ENCODE results near the gene FANCL. TPM values are rescaled to one million over a fixed set of nuclear protein-coding genes. Genes with fewer than 3 reads are reported as not detected.

FANCL gene
- total RNA-seq, 2 donors from 2014 or later = 23.7 to 36.4 TPM

DNA sequence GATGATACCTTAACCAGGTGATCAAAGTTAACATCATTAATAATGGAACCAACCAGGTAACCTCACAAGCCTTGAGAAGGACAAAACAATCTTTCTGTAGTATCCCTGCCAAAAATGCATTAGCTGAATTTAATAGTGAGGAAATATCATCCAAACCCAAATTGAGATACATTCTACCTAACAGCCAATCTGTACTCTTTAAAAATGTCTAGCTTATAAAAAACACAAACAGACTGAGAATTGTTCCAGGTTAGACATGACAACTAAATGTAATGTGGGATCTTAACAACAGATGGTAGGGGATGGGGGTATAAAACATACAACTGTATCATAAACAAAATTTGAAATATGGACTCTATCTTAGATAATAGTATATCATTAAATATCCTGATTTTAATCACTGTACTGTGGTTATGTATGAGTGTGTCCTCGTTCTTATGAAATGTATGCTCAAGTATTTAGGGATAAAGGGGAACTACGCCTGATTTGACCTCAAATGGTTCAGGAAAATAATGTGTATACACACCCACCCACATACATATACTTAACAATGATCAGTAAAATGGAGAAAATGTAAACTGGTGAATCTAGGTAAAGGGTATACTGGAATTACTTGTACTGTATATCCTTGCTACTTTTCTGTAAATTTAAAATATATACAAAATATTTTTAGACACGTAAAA is 1.7 kb downstream of the FANCL start:
- Histone ChIP-seq H3K4me1 (replicated peaks) (no peaks in the 10 kb centered on the region), H3K27ac (no peak overlapping the region), H3K27me3 (replicated peaks; ENCODE audit: insufficient read depth) (no peaks in the 10 kb centered on the region), H3K4me3 (no peak overlapping the region), H3K36me3 (no peaks in the 10 kb centered on the region), H3K9me3 (no peaks in the 10 kb centered on the region)
- 73% methylated on average over 3 of the region's 3 CpGs for WGBS
- intact Hi-C loops (cut with DNase I) = no loop called here
- DNase-seq (ENCODE audit: low spot score) = no peak
- TF ChIP-seq POLR2AphosphoS5 (IDR thresholded peaks at IDR 0.05) = no peak
- no peak for TF ChIP-seq POLR2A (IDR thresholded peaks at IDR 0.05)
- TF ChIP-seq, protein P1, sequence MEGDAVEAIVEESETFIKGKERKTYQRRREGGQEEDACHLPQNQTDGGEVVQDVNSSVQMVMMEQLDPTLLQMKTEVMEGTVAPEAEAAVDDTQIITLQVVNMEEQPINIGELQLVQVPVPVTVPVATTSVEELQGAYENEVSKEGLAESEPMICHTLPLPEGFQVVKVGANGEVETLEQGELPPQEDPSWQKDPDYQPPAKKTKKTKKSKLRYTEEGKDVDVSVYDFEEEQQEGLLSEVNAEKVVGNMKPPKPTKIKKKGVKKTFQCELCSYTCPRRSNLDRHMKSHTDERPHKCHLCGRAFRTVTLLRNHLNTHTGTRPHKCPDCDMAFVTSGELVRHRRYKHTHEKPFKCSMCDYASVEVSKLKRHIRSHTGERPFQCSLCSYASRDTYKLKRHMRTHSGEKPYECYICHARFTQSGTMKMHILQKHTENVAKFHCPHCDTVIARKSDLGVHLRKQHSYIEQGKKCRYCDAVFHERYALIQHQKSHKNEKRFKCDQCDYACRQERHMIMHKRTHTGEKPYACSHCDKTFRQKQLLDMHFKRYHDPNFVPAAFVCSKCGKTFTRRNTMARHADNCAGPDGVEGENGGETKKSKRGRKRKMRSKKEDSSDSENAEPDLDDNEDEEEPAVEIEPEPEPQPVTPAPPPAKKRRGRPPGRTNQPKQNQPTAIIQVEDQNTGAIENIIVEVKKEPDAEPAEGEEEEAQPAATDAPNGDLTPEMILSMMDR (IDR thresholded peaks at IDR 0.05) = no peak

DNA sequence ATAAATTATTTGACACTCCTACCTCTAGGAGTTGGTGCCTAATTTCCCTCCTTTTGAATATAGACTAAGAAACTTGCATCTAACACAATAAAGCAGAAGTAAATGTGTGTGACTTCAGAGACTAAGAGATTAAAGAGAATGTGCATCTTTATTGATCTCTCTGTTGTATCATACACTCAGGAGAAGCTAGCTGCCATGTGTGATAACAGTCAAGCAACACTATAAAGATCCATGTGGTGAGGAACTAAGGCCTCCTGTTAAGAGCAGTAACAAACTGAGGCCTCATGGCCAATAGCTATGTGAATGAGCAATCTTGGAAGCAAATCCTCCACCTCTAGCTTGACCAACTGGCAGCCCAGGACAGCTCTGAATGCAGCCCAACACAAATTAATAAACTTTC is 3.4 kb downstream of the FANCL start:
- Histone ChIP-seq H3K4me1 (replicated peaks) (no peaks in the 10 kb centered on the region), H3K27me3 (replicated peaks; ENCODE audit: insufficient read depth) (no peaks in the 10 kb centered on the region), H3K36me3 (no peaks in the 10 kb centered on the region), H3K4me3 (no peak overlapping the region), H3K9me3 (no peaks in the 10 kb centered on the region), H3K27ac (no peak overlapping the region)
- no peak for TF ChIP-seq POLR2AphosphoS5 (IDR thresholded peaks at IDR 0.05)
- TF ChIP-seq POLR2A (IDR thresholded peaks at IDR 0.05) = no peak
- TF ChIP-seq, protein P1 (IDR thresholded peaks at IDR 0.05) = no peak
- intact Hi-C loops (cut with DNase I) = no loop called here
- DNase-seq (ENCODE audit: low spot score) = no peak

- Histone ChIP-seq H3K27me3 (replicated peaks; ENCODE audit: insufficient read depth) (no peaks in the 10 kb centered on the region), H3K9me3 (no peaks in the 10 kb centered on the region), H3K27ac (no peak overlapping the region), H3K4me3 (no peak overlapping the region), H3K4me1 (replicated peaks) (no peaks in the 10 kb centered on the region), H3K36me3 (no peaks in the 10 kb centered on the region)
- no peak for DNase-seq (ENCODE audit: low spot score)
- intact Hi-C loops (cut with DNase I) = no loop called here
- TF ChIP-seq, protein P1 (IDR thresholded peaks at IDR 0.05) = no peak
- TF ChIP-seq POLR2A (IDR thresholded peaks at IDR 0.05) (no peak), POLR2AphosphoS5 (IDR thresholded peaks at IDR 0.05) (no peak)
- 92% methylated on average over 2 of the region's 2 CpGs for WGBS
Observed at GRCh38 chr2:58235984-58236383, 5.1 kb downstream of the FANCL start.

- no peaks in the 10 kb centered on the region for H3K4me1 ChIP-seq (replicated peaks)
- 98% methylated on average over 3 of the region's 3 CpGs for WGBS
- TF ChIP-seq POLR2A (IDR thresholded peaks at IDR 0.05) (no peak), POLR2AphosphoS5 (IDR thresholded peaks at IDR 0.05) (no peak)
- TF ChIP-seq, protein P1 (IDR thresholded peaks at IDR 0.05) = no peak
- H3K9me3 ChIP-seq = no peaks in the 10 kb centered on the region
- DNase-seq (ENCODE audit: low spot score) = no peak
- H3K4me3 ChIP-seq = no peak overlapping the region
- no peak overlapping the region for H3K27ac ChIP-seq
- intact Hi-C loops (cut with DNase I) = no loop called here
- H3K36me3 ChIP-seq = no peaks in the 10 kb centered on the region
- no peaks in the 10 kb centered on the region for H3K27me3 ChIP-seq (replicated peaks; ENCODE audit: insufficient read depth)
Observed at GRCh38 chr2:58235170-58235569, 6.0 kb downstream of the FANCL start.

- no peaks in the 10 kb centered on the region for H3K27me3 ChIP-seq (replicated peaks; ENCODE audit: insufficient read depth)
- no peaks in the 10 kb centered on the region for H3K9me3 ChIP-seq
Observed at GRCh38 chr2:58228299-58228698, 12.8 kb downstream of the FANCL start.

More at GRCh38 chr2:58228299-58228698, 12.8 kb downstream of the FANCL start:
- intact Hi-C loops (cut with DNase I) = no loop called here
- TF ChIP-seq, protein P1 (IDR thresholded peaks at IDR 0.05) = no peak
- TF ChIP-seq POLR2AphosphoS5 (IDR thresholded peaks at IDR 0.05) (no peak), POLR2A (IDR thresholded peaks at IDR 0.05) (no peak)
- Histone ChIP-seq H3K27ac (no peak overlapping the region), H3K4me1 (replicated peaks) (no peaks in the 10 kb centered on the region), H3K4me3 (no peak overlapping the region), H3K36me3 (no peaks in the 10 kb centered on the region)
- 94% methylated on average over 1 of the region's 1 CpG for WGBS
- DNase-seq (ENCODE audit: low spot score) = no peak
